Subcutaneous adipose tissue (tissue), 4 donors: ENCODE results near the gene ITGB4. TPM values are rescaled to one million over a fixed set of nuclear protein-coding genes. Genes with fewer than 3 reads are reported as not detected.

Experiments
- total RNA-seq, 4 donors: library from RNA; depleted of rRNA; stranded (reverse); fragments of >200 nt; gene quantifications; one replicate each; pipeline ENCODE4 v1.1.0, GENCODE V29; 2016
- TF ChIP-seq, protein P1 (sequence below): fragments of 450-650 bp; IDR thresholded peaks from one replicate; pipeline ENCODE4 v1.5.1; 2016; ENCODE audit warnings: low read depth, mild to moderate bottlenecking, control low read depth, antibody characterized with exemption, moderate library complexity

Gene ITGB4
- total RNA-seq, 4 donors from 2014 or later = 5.1 to 25.2 (median 9.9) TPM

DNA sequence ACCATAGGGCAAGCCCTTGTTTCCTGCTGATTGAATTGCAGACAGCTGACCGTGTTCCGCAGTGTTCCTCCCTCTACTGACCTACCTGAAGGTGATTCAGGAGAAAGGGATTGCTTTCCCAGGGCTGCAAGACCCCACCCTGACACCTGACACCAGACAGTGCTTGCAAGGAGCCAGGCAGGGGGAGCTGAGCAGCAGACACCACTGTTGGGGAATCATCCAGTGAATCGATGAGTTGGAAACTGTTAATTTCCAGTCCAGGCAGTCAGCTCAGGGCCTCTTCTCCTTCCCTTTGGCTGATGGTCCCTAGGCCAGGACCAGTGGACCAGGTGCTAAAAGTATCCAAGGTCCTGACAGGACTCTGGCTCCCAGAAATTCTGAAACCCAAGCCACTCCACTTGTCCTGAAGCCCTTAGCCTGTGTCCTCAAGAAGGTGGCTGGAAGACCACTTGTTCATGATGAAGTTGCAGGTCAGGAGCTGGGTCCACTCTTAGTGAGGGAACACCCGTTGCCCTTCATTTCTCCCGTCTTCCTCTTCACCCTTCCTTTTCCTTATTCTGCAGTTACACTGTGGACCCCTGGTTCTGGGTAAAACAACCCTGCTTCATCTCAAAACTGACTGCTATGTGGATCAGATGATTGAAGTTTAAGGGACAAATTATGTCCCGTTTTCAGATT lies 53.9 kb downstream of the ITGB4 start:
- TF ChIP-seq, protein P1, sequence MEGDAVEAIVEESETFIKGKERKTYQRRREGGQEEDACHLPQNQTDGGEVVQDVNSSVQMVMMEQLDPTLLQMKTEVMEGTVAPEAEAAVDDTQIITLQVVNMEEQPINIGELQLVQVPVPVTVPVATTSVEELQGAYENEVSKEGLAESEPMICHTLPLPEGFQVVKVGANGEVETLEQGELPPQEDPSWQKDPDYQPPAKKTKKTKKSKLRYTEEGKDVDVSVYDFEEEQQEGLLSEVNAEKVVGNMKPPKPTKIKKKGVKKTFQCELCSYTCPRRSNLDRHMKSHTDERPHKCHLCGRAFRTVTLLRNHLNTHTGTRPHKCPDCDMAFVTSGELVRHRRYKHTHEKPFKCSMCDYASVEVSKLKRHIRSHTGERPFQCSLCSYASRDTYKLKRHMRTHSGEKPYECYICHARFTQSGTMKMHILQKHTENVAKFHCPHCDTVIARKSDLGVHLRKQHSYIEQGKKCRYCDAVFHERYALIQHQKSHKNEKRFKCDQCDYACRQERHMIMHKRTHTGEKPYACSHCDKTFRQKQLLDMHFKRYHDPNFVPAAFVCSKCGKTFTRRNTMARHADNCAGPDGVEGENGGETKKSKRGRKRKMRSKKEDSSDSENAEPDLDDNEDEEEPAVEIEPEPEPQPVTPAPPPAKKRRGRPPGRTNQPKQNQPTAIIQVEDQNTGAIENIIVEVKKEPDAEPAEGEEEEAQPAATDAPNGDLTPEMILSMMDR = no peak

DNA sequence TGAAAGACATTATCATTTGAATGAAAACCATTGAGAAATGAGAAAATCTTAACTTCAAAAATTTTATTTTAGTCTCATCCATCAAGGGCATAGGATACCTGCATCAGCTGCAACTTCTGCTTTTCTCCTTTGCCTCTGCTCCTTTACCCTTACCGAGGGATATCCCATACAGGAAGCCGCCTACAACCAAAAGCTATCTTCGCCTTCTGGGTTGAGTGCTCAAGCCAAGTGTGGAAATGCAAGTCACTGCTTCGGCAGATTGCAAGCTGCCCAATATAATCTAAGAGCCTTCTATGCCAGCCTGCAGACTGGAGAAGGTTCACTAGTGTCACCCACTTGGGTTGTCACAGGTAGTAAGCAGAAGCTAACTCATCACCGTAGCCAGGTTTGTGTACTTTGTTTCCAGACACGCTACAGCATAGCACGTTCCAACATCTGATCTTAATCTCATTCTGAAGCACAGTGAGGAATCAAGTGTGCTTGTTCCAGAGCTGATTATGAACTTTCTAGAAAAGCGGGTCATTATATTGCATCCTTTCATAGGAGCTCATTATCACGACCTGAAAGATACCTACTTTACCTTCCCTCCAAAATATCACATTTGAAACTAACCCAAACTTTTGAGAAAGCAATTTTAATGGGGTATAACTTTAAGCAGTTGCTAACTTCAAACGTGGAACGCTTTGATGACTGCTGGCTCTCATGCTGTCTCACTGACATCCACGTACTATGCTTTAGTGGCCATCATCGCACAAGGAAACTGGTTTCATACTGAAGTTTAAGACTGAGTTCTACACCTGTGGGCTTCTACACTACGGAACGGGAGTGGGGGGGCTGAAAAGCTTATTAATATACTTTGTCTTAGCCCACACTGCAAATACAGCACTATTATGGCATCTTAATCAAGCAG lies 55.4 kb downstream of the ITGB4 start:
- TF ChIP-seq, protein P1 = no peak

DNA sequence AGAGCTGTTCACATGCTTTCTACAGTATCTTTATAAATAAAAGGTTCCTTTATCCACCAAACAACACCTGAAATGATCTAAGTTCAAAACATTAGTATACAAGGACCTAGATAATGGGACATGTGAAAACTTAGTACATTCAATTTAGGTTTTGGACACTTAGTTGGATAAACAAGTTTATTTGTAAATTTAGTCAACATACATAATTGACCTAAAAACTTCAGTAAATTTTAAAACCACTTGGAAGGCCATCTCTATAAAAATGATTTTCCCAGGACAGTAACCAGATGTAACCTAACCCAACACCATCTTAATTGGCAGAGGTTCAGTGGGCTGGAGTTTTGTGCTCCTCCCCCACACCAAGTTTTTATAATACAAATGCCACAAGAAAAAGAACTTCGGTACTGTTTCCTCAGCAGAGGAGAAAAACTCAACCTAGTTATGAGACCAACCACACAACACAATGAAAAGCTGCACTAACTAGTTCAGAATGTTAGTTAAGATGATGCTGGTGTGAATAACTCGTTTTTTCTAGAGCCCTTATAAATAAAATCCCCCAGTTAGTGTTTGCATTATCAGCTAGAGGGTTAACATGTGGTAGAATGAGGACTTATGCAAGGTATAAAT lies 56.1 kb downstream of the ITGB4 start:
- TF ChIP-seq, protein P1 = no peak

DNA sequence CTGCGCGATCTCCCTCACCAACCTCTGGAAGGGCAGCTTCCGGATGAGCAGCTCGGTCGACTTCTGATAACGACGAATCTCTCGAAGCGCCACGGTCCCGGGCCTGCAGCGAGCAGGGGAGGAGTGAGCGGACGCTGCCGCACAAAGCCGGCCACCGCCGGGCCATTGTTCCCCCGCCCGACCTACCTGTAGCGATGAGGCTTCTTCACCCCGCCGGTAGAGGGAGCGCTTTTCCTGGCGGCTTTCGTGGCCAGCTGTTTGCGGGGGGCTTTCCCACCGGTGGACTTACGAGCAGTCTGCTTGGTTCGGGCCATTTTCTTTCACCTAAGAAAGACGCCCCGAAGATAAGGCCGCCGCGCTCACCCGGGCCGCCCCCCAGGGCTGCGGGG lies 57.6 kb downstream of the ITGB4 start:
- TF ChIP-seq, protein P1 = no peak

DNA sequence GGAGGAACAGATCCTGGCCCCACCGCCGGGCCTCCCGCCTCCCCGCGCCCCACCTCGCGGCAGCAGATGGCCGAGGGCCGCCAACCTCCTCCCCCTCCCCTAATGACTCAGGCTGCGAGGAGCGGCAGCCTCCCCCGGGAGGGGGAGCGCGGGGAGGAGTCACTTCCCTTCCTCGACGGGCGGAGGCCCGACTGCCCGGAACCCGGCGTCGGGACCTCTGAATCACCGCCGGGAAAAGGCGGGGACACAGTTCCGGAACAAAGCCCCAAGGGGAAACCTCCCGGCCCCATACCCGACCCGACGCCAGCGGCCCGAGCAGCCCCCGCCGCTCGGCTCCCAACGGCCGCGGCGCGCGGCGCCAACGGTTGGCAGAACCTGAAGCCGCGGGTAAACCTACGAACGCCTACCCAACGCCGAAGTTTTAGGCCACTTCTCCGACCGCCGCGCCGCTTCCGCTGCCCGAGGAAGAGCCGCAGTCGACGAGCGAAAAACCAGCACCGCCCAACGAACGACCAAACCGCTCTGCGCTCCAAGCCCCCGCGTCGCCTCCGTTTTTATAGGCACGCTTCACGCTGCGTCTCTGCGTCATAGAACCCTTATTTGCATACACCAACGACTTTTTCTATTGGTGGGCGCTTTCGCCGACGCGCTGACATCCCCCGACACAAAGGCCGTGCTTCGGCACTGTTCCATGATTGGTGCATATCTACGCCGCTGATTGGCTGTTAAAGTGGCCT lies 58.2 kb downstream of the ITGB4 start:
- TF ChIP-seq, protein P1 = no peak

DNA sequence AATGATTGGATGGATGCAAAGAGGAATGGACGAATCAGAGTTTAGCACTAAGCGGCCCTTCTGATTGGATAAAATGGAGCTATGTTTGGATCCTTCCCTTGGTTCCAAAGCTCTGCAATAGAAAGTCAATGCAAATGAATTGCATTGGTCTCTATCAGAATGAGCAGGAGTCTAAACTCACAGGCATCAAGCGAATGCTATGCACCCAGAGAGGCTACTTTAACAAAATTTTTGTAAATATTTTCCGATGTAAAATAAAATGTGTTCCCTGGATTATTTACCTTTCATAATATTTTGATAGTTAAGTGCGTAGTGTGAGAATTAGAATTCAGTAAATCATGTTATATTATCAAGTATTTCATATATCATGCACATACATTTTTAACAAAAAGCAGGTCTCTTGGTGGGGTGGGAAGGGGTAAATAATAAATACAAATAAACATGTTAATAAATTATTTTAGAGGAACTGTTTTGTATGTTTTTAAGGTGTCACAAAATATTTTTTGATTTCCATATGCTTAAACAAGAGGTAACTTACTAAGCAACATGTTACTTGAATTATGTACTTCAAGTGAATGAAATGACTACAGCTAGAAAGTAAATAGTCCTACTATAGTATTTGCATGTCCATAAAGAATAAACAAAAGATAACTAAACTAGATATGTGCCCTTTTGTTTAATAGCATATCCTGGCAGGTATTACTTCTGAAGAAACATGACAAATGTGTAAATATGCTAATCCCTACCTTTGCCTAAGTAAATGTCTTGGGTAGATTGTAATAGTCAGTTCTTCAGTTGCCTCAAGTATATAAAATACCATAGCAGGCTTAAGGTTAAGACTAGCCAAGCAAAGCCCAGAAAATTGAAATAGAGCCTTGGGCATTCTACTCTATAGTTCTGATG lies 59.0 kb downstream of the ITGB4 start:
- TF ChIP-seq, protein P1 = no peak
